IPS-11a (cell line): ENCODE data around the gene PADI6.
"Not testable (repeated sequence)": the region's sequence is repeated elsewhere in the genome, so short reads cannot be mapped to it uniquely, and the experiment has no call there.

Experiments
- H3K4me3 ChIP-seq: one replicate; pipeline ENCODE4 v1.5.1; 2013; ENCODE audit warnings: low read depth, low read length, control low read depth

The PADI6 gene

DNA sequence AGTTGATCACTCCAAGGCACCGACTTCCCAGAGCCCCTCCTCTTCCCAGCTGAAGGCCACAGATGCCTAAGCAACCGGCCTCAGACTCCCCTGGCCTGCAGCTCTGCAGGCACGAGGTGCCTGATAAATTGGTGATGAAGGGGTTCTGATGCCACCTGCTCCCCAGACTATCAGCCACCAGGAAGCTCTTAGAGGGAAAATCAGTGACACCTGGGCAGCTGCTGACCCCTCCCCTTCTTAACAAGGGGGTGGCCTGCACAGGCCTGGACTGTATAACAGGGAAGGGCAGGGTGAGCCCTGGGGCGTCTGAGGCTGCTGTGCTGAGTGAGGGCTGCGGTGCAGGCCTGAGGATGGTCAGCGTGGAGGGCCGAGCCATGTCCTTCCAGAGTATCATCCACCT lies at the start of gene PADI6:
Gene PADI6, plus strand, starts transcription at position 301 of the 400 bp plus-strand sequence. Its CDS starts 50 bp downstream, at position 351.
- no peak within 1 kb of the TSS for H3K4me3 ChIP-seq

DNA sequence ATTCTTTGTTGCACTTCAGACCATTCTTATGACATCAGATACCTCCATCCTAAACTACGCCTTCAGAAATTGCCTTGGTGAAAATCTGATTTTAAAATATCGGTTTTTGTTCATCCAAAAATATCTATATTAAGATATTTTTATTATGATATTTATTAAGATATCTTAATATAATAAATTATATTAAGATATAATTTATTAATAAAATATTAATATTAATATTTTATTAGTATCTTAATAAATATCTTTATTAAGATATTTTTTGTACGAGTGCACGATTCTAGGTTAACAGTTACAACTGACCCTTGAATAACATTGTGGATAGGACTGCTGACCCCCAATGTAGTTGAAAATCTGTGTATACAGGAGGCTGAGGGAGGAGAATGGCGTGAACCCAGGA lies 43.1 kb upstream of the PADI6 start:
- H3K4me3 ChIP-seq: no peak overlapping the region

DNA sequence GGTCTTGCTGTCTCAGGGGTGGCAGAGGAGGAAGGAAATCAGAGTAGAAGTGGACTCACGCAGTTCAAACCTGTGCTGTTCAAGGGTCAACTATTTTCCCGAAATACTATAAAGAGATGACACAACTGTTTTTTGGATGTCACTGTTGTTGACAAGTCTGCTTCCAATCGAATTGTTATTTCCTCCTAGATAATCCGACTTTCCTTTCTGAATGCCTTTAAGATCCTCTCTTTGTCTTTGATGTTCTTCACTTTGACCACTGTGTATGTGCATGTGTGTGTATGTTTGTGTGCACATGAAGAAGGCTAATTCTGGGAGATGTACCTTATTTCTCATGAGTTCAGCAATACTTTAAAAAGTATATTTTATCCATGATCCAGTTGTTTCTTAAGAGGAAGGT lies 42.4 kb upstream of the PADI6 start:
- no peak overlapping the region for H3K4me3 ChIP-seq

DNA sequence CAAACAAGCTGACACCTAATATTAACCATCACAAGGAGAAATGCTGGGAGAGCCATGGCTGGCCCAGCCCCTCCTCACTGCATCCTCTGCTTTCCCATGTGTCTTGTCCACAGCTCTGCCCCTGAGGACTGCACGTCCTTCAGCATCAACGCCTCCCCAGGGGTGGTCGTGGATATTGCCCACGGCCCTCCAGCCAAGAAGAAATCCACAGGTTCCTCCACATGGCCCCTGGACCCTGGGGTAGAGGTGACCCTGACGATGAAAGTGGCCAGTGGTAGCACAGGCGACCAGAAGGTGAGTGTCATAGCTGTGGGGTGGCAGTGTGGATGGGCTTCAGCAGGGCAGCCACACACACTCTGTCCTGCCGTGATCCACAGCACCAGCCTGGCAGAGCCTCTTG lies 41.1 kb upstream of the PADI6 start:
- H3K4me3 ChIP-seq: no peak overlapping the region

DNA sequence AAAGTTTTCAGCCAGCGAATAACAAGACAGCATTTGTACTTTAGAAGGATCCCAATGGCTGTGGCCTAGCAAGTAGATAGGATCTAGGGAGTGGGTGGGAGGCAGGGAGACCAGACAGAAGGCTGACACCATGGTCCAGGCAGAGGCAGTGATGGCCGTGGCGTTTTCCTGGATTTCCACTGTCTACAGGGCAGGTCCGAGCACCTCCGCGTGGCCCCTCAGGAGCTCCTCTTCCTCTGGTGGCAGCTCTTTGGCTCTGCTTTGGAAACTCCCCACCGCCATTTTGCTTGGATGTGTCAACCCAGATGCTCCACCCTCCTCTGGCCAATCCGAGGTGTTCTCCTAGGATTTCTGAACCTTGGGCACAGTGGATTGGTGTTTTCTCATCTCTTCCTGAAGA lies 38.9 kb upstream of the PADI6 start:
- no peak overlapping the region for H3K4me3 ChIP-seq

DNA sequence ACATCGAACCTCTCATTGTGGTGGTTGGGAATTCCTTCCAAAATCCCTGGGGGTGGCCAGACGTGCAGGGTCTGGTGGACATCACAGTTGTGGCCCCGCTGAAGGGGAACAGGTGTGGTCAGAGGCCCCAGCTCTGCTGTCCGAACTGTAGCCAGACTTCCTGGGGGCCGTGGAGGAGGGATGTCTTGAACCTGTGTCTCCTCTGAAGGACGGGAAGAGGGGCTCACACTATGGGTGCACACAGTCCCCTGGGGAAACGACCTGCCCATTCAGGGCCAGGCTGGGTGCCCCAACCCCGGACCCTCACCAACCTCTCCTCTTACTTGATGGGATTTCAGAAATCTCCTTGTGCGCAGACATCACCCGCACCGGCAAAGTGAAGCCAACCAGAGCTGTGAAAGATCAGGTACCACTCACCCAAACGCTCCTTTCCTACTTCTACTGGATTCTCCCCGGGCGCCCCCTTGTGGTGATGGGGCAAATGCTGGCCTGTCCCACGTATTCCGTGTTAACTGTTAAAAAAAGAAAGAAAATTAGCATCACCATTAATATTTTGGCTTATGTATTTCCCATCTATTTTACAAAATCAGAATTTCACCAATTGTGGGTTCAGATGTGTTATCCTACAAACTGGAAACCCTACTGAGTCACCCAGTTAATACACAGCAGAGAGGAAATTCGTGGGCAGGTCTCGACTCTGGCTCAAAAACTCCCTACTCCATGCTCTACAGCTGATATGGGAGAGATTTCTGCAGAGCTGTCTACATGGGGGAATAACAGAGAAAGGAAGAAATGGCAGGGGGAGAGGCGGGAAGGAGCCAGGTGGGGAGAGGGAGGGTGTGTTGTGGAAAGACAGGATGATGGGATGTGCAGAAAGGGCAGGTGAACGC lies 35.9 kb upstream of the PADI6 start:
- H3K4me3 ChIP-seq: no peak overlapping the region

DNA sequence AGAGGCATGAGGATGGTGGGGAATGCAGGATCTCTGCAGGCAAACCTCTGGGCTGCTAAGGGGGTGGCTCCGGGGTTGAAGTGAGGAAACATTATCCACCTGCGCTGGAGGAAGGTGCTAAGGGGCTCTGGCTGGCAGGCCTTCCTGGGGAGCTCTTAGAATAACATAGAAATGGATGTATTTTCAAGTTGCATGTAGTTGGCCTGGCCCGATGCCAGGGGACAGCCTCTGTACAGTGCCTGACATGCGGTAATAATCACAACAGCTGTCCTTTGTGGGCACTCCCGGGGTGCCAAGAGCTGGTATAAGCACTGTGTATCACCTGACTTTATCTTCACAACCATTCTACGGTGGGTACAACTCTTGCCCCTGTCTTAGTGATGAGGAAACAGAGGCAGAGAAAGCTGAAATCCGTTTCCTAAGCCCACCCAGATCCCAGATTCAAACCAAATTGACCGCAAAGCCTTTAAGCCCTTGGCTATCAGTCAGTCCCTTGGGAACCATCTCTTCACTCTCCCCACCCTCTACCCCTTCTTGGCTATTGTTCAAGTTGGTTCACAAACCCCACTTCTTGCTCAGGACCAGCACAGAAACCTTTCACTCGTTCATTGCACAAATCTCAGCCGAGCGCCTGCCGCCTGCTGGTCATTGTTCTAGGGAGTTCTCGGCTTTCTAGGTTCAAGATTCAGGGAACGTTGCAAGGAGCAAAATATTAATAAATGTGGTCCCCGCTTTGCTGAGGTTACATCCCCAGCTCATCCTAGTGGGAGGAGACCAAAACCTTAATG lies 33.1 kb upstream of the PADI6 start:
- H3K4me3 ChIP-seq: no peak overlapping the region

DNA sequence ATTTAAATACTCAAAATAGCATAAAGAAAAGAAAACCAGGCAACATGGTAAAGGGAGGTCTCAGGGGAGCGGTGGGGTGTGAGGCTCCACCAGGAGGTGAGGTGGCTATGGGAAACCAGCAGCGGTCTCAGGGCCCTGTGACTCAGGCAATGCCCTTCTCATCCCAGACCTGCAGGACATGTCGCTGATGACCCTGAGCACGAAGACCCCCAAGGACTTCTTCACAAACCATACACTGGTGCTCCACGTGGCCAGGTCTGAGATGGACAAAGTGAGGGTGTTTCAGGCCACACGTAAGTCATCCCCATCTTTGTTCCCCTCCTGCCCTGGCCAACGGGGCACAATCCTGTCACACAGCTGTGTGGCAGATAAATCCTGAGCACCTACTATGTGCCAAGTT lies 32.5 kb upstream of the PADI6 start:
- no peak overlapping the region for H3K4me3 ChIP-seq

DNA sequence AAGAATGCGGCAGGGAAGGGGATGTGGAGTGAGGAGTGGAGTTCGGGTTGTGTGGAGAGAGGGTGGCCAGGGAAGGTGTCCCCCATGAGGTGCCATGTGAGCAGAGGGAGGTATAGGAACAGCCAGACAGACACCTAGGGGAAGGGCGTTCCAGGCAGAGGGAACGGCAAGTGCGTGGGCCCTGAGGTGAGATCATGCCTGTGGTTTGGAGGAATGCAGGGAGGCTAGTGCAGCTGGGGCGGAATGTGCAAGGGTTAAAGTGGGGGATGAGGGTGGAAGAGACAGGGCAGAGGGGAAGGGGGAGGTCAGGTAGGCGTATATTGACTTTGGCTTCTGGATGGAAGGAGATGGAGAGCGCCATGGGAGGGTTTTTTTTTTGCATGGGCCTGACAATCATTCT lies 31.6 kb upstream of the PADI6 start:
- H3K4me3 ChIP-seq: no peak overlapping the region

DNA sequence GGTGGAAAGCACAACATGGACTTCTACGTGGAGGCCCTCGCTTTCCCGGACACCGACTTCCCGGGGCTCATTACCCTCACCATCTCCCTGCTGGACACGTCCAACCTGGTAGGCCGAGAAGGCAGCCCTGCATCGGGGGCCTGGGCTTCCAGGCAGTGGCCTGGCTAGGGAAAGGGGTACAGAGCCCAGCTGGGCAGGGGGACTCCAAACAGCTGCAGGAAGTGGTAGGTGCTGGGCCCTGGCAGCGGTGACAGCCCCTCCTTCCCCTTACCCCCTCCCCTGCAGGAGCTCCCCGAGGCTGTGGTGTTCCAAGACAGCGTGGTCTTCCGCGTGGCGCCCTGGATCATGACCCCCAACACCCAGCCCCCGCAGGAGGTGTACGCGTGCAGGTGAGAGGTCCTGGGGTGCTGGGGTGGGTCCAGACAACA lies 30.0 kb upstream of the PADI6 start:
- H3K4me3 ChIP-seq: no peak overlapping the region

DNA sequence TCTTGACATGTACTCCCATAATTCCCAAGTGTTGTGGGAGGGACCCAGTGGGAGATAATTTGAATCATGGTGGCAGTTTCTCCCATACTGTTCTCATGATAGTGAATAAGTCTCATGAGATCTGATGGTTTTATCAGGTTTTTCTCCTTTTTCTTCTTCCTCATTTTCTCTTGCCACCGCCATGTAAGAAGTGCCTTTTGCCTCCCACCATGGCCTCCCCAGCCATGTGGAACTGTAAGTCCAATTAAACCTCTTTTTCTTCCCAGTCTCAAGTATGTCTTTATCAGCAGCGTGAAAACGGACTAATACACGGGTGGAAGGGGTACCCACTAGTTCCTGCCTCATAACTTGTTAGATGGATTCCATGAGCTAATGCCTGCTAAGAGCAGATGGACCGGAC lies 26.5 kb upstream of the PADI6 start:
- not testable (repeated sequence) for H3K4me3 ChIP-seq

DNA sequence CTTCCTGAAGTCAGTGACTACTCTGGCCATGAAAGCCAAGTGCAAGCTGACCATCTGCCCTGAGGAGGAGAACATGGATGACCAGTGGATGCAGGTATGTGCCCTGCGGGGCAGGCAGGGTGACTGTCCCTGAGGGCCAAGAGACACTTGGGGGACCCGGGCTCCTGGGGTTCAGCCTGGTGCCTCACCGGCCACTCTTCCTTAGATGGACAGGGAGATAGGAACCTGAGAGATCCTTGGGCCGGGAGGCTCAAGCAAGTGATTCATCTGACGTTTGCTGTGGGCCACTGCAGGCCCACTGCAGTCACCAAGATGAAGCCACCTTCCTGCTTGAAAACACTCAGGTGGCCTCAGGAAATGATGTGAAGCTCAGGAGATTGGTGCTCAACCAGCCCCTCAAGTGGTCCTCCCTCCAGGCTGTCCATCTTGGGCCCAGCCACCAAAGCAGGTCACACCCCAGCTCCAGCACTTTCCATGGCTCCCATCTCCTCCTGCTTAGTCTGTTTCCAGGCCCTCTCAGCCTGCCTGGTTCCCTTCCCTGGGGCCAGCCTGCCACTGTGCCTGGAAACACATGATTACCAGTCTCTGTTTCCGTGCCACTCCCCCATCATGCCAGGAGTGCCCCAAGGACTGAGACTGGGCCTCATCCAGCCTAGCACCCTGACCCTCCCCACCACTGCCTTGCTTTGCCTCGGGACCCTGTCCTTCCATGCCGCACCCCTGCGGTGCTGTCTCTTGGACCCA lies 25.8 kb upstream of the PADI6 start:
- H3K4me3 ChIP-seq: no peak overlapping the region

DNA sequence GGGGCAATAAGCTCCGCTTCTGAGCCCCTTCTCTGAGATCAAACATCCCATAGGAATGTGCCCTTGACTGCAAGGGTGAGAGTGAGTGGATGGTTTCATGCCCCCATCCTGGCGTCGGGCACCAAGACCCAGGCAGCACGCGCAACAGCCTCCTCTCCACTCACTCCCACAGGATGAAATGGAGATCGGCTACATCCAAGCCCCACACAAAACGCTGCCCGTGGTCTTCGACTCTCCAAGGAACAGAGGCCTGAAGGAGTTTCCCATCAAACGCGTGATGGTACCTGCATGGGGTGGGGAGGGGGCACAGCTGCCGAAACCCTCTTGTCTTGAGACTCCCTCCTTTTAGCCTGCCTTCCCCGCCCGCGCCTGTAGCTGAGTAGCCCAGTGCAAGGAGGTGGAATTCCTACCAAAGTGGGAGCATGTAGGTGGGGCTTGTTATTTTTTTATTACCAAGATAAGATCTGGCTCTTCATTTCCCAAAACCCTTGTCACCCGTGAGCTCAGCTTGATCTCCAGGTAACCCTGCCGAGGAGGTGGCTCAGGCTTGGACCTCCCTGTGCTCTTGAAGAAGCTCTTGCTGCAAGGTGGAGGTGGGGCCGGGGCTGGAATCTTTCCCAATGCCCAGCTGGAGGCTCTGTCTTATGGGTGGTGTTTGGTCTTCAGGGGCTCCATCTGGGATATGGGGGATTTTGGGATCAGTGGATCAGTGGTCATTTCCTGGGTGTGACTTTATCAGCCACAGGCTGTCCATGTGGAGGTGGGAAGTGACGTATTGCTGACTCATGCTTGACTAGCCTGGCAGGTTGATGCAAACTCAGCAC lies 24.0 kb upstream of the PADI6 start:
- H3K4me3 ChIP-seq: no peak overlapping the region

DNA sequence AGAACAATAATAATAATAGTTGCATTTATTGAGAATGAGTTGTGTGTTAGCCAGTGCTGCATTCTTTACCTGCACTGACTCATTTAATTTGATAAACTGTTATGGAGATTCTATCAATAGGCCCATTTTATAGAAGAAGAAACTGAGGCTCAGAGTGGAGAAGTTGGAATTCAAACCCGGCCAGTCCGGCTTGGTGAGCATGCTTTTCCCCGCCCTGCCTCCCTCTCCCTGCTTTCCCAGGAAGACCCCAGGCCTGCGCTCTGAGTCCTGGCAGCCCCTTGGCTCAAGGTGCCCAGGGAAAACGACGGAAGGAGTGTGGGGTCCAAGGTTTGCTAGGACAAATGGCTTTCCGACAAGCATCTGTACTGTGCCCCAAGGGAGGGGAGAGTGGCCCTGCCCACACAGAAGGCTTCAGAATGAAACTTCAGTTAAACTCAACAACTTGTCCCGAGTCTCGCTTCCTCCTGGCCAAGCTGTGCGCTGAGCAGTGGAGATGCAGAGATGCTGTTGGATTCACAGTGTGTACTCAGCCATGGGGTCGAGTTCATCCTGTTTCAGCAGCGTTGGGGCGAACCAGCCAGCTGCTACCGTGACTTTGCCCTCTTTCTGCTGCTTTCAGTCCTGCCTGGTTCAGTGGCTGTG lies 23.3 kb upstream of the PADI6 start:
- no peak overlapping the region for H3K4me3 ChIP-seq

DNA sequence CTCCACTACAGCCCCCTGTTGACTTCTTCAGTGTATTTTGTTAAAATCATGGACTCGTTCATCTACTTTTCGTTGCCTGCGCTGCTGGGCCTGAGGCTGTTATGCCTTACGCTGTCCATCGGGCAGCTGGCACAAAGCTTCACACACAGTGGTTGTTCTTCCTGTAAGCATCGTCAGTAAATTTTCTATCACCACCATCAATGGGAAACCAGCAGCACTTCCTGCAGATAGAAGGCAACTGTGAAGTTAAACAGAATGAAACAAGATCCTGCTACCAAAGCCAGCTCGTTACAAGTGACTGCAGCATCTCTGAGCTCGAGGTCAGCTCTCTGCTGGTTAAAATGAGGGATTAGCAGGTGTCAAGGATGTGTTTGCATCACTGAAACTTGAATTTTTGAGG lies 21.9 kb upstream of the PADI6 start:
- no peak overlapping the region for H3K4me3 ChIP-seq

DNA sequence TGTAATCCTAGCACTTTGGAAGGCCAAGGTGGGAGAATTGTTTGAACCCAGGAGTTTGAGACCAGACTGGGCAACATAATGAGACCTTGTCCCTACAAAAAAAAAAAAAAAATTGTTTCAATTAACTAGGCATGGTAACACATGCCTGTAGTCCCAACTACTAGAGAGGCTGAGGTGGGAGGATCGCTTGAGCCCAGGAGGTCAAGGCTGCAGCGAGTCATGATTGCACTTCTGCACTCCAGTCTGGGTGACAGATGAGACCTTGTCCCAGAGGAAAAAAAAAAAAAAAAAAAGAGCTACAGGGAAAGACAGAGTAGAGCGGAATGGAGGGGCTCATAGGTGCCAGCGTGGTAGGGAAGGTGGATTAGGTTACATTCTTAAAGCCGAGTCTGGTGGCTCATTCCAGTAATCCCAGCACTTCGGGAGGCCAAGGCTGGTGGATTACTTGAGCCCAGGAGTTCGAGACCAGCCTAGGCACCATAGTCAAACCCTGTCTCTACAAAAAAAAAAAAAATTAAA lies 21.0 kb upstream of the PADI6 start:
- H3K4me3 ChIP-seq: no peak overlapping the region

DNA sequence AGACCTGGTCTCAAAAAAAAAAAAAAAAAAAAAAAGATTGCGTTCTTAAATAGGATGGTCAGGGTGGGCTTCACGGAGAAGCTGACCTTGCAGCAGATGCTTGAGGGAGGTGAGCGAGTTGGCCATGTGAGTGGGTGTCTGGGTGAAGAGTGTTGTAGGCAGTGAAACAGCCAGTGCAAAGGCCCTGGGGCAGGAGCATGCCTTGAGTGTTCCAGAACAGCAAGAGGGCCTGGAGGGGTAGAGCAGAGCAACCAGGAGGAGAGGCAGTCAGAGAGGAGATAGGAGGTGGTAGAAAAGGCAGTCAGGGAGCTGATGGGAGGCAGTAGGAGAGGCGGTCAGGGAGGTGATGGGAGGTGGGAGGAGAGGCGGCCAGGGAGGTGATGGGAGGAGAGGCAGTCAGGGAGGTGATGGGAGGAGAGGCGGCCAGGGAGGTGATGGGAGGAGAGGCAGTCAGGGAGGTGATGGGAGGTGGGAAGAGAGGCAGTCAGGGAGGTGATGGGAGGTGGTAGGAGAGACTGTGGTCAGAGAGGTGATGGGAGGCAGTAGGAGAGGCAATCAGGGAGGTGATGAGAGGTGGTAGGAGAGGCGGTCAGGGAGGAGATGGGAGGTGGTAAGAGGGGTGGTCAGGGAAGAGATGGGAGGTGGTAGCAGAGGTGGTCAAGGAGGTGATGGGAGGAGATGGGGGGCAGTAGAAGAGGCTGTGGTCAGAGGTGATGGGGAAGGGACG lies 20.2 kb upstream of the PADI6 start:
- no peak overlapping the region for H3K4me3 ChIP-seq

DNA sequence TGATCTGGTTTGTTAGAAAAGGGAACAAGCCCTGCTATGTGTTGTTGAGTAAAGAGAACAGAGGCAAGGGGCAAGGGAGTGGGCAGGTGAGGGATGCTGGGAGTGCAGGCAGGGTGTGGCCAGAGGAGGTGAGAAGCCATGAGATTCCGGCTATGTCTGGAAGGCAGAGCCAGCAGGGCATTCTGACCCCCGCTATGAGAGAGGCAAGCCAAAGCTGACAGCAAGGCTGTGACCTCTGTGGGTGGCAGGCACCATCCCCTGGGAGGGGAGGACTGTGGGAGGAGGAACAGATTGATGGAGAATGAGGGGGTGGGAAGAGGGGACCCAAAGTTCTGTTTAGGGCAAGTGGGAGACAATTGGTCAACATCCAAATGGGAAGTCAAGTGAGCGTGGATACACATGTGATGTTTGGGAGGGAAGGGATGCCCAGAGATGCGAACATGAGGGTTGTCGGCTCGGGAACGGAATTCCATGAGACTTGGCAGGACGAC lies 19.5 kb upstream of the PADI6 start:
- no peak overlapping the region for H3K4me3 ChIP-seq

DNA sequence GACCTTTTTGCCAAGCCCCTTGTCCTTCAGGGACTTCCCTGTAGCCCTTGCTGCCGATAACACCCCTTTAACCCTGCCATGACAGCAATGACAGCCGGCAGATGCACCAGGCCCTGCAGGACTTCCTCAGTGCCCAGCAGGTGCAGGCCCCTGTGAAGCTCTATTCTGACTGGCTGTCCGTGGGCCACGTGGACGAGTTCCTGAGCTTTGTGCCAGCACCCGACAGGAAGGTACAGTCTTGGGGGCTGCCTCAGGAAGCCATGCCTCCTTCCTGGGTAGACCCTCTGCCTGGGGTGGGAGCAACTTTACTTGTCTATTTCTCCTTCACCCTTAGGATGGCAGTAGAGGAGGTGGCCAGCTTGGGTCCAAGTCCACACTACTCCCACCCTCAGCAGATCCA lies 16.1 kb upstream of the PADI6 start:
- no peak overlapping the region for H3K4me3 ChIP-seq
